Measurements from ENCODE around the gene TMPRSS7.
"Not testable (repeated sequence)": the region's sequence is repeated elsewhere in the genome, so short reads cannot be mapped to it uniquely, and the experiment has no call there.

Gene TMPRSS7

GRCh38 chr3:112012205-112012992 is 22.1 kb upstream of the TMPRSS7 start:
- in situ Hi-C loops (cut with HindIII; ENCODE audit: low sequenced_read_pairs): no loop called here

- in situ Hi-C loops (cut with HindIII; ENCODE audit: low sequenced_read_pairs): no loop called here
These were observed 21.3 kb upstream of the TMPRSS7 start for GRCh38 chr3:112013058-112013783.

- in situ Hi-C loops (cut with HindIII; ENCODE audit: low sequenced_read_pairs): no loop called here
These were observed 20.8 kb upstream of the TMPRSS7 start for GRCh38 chr3:112013784-112014143.

- in situ Hi-C loops (cut with HindIII; ENCODE audit: low sequenced_read_pairs): no loop called here
These were observed 17.4 kb upstream of the TMPRSS7 start for GRCh38 chr3:112017091-112017490.

- in situ Hi-C loops (cut with HindIII; ENCODE audit: low sequenced_read_pairs): no loop called here
These were observed 15.8 kb upstream of the TMPRSS7 start for GRCh38 chr3:112018712-112019111.

GRCh38 chr3:112019716-112020115 is 14.8 kb upstream of the TMPRSS7 start:
- in situ Hi-C loops (cut with HindIII; ENCODE audit: low sequenced_read_pairs): no loop called here

- in situ Hi-C loops (cut with HindIII; ENCODE audit: low sequenced_read_pairs): no loop called here
These were observed 13.9 kb upstream of the TMPRSS7 start for GRCh38 chr3:112020674-112021085.

- in situ Hi-C loops (cut with HindIII; ENCODE audit: low sequenced_read_pairs): no loop called here
These were observed 7.4 kb upstream of the TMPRSS7 start for GRCh38 chr3:112027142-112027541.

- in situ Hi-C loops (cut with HindIII; ENCODE audit: low sequenced_read_pairs): no loop called here
These were observed 6.7 kb upstream of the TMPRSS7 start for GRCh38 chr3:112027826-112028225.

- in situ Hi-C loops (cut with HindIII; ENCODE audit: low sequenced_read_pairs): no loop called here
These were observed 3.6 kb upstream of the TMPRSS7 start for GRCh38 chr3:112030901-112031300.

- in situ Hi-C loops (cut with HindIII; ENCODE audit: low sequenced_read_pairs): no loop called here
These were observed 2.3 kb upstream of the TMPRSS7 start for GRCh38 chr3:112032098-112032731.

GRCh38 chr3:112035241-112035640 is 705 bp downstream of the TMPRSS7 start:
- in situ Hi-C loops (cut with HindIII; ENCODE audit: low sequenced_read_pairs): no loop called here

GRCh38 chr3:112037194-112037593 is 2.7 kb downstream of the TMPRSS7 start:
- in situ Hi-C loops (cut with HindIII; ENCODE audit: low sequenced_read_pairs): not testable (repeated sequence)

GRCh38 chr3:112038863-112039262 is 4.3 kb downstream of the TMPRSS7 start:
- in situ Hi-C loops (cut with HindIII; ENCODE audit: low sequenced_read_pairs): no loop called here

- in situ Hi-C loops (cut with HindIII; ENCODE audit: low sequenced_read_pairs): no loop called here
These were observed 6.8 kb downstream of the TMPRSS7 start for GRCh38 chr3:112041321-112041720.

GRCh38 chr3:112042842-112043280 is 8.3 kb downstream of the TMPRSS7 start:
- in situ Hi-C loops (cut with HindIII; ENCODE audit: low sequenced_read_pairs): no loop called here

GRCh38 chr3:112043621-112044201 is 9.2 kb downstream of the TMPRSS7 start:
- in situ Hi-C loops (cut with HindIII; ENCODE audit: low sequenced_read_pairs): no loop called here

- in situ Hi-C loops (cut with HindIII; ENCODE audit: low sequenced_read_pairs): no loop called here
These were observed 12.1 kb downstream of the TMPRSS7 start for GRCh38 chr3:112046599-112046998.

GRCh38 chr3:112047264-112047663 is 12.7 kb downstream of the TMPRSS7 start:
- in situ Hi-C loops (cut with HindIII; ENCODE audit: low sequenced_read_pairs): no loop called here

- in situ Hi-C loops (cut with HindIII; ENCODE audit: low sequenced_read_pairs): no loop called here
These were observed 14.4 kb downstream of the TMPRSS7 start for GRCh38 chr3:112048911-112049310.

GRCh38 chr3:112053229-112053628 is 18.7 kb downstream of the TMPRSS7 start:
- in situ Hi-C loops (cut with HindIII; ENCODE audit: low sequenced_read_pairs): no loop called here

All from endothelial cell of hepatic sinusoid (primary cell).